H1 (cell line): ENCODE measurements around the gene PHACTR1. TPM values are rescaled to one million over a fixed set of nuclear protein-coding genes. Genes with fewer than 3 reads are reported as not detected.

ENCODE experiments used
- ATF3 ChIP-seq: IDR thresholded peaks from 2 replicates; pipeline ENCODE4 v1.6.1; 2011; ENCODE audit warnings: low read depth, mild to moderate bottlenecking, low read length; ENCODE audit not compliant: insufficient read depth
- CHD7 ChIP-seq: fragments of 300-600 bp; sonication (generic); IDR thresholded peaks from 2 replicates; pipeline ENCODE4 v1.7.1; 2012; ENCODE audit warnings: low read length, moderate library complexity, mild to moderate bottlenecking, inconsistent platforms; ENCODE audit not compliant: insufficient replicate concordance
- JUND ChIP-seq: IDR thresholded peaks from 2 replicates; pipeline ENCODE4 v1.6.1; 2011; ENCODE audit warnings: mild to moderate bottlenecking, improper control_type of control experiment, low read length
- POLR2AphosphoS5 ChIP-seq: IDR thresholded peaks from 2 replicates; pipeline ENCODE4 v1.6.1; 2011; ENCODE audit warnings: low read depth, low read length
- POU5F1 ChIP-seq: IDR thresholded peaks from 2 replicates; pipeline ENCODE4 v1.6.1; 2011; ENCODE audit warnings: low read depth, mild to moderate bottlenecking, low read length, moderate library complexity
- SAP30 ChIP-seq: fragments of 300-600 bp; sonication (generic); IDR thresholded peaks from 2 replicates; pipeline ENCODE4 v1.7.1; 2012; ENCODE audit warnings: low read length, moderate library complexity, mild to moderate bottlenecking, inconsistent platforms; ENCODE audit not compliant: insufficient read depth, insufficient replicate concordance
- SIN3A ChIP-seq, 2 experiments: IDR thresholded peaks in 1 of 2; conservative IDR thresholded peaks in 1 of 2; 2 replicates each; pipeline ENCODE4 v1.6.1; 2011 to 2012; ENCODE audit warnings: low read length in 2 of 2, improper control_type of control experiment in 1 of 2, low read depth in 1 of 2, mild to moderate bottlenecking in 1 of 2
- YY1 ChIP-seq: IDR thresholded peaks from 2 replicates; pipeline ENCODE4 v1.6.1; 2011; ENCODE audit warnings: low read depth, mild to moderate bottlenecking, low read length
- polyA plus RNA-seq, 7 experiments: library from polyadenylated mRNA; depleted of rRNA in 3 of 7; stranded (reverse) in 5 of 7; unstranded in 2 of 7; fragments of >200 nt in 5 of 7; fragments of 200-250 nt in 2 of 7; gene quantifications; 1 replicate in 5 of 7; 2 replicates in 1 of 7; 4 replicates in 1 of 7; pipeline versions ENCODE4 v1.2.1 to v1.2.3, GENCODE V29; 2011 to 2013; ENCODE audit warnings: missing spikeins in 2 of 7, mixed read lengths in 2 of 7
- total RNA-seq: library from RNA; stranded (reverse); fragmentation: NEBNext Ultra II Directional; extraction: Animal tissue kit (Norgen Biotek cat#: 25700); gene quantifications from 2 replicates; pipeline ENCODE4 v1.2.1, GENCODE V29; 2021

The PHACTR1 gene
- total and polyA plus RNA-seq, 2 of the 8 experiments (the other 6 are each of a cell fraction or from before 2014, with no cell fraction given): 3.9 to 17.1 TPM

- no peak for TF ChIP-seq YY1
- no peak for TF ChIP-seq SIN3A (conservative IDR thresholded peaks at IDR 0.05 in 1 of 2, IDR thresholded peaks at IDR 0.05 in 1 of 2; ENCODE audit: low read depth in 1 of 2, low read length in 2 of 2)
- no peak for TF ChIP-seq POLR2AphosphoS5
- no peak for TF ChIP-seq ATF3
- no peak for TF ChIP-seq SAP30
- no peak for TF ChIP-seq CHD7
- no peak for TF ChIP-seq JUND
- no peak for TF ChIP-seq POU5F1
- TF ChIP-seq, all 59 proteins: peak for 0
Observed at GRCh38 chr6:13098793-13099570, 382.4 kb downstream of the PHACTR1 start (continued).
